Fibroblast of lung (primary cell): ENCODE results near the gene DMAC2L.

Source experiments
- CTCF ChIP-seq, 2 donors: IDR thresholded peaks in 1 of 2; conservative IDR thresholded peaks in 1 of 2; 1 replicate in 1 of 2; 2 replicates in 1 of 2; pipeline ENCODE4 v1.5.1; 2011 to 2012; ENCODE audit warnings: low read length in 2 of 2, control low read depth in 1 of 2, inconsistent platforms in 1 of 2, low read depth in 1 of 2, mild to moderate bottlenecking in 1 of 2
- EZH2 ChIP-seq: IDR thresholded peaks from 2 replicates; pipeline ENCODE4 v1.5.1; 2012; ENCODE audit warnings: low read length, control low read depth, mild to moderate bottlenecking; ENCODE audit errors: missing control alignments

GRCh38 chr14:50344876-50345563, 32.9 kb downstream of the DMAC2L start:
- TF ChIP-seq CTCF (conservative IDR thresholded peaks at IDR 0.05 in 1 of 2, IDR thresholded peaks at IDR 0.05 in 1 of 2; ENCODE audit: low read depth in 1 of 2, low read length in 2 of 2) (no peak), EZH2 (no peak)
